Panc1 (cell line): ENCODE measurements around the gene HTR3E. TPM values are rescaled to one million over a fixed set of nuclear protein-coding genes. Genes with fewer than 3 reads are reported as not detected.

Experiments used
- ATAC-seq: fragments of 200-7000 bp; cut with Tn5 transposase; 2 replicates; pipeline ENCODE4 v1.9.1; 2020; ENCODE audit warnings: mild to moderate bottlenecking, moderate library complexity
- BruUV-seq: library from RNA; stranded (reverse); fragments of 400-500 nt; replicated peaks from 2 replicates; lab custom pipeline; 2021; lab: Mats Ljungman, UMichigan
- CTCF ChIA-PET: fragments of 300-600 bp; sonication (Branson Sonifier 250); formaldehyde crosslinking; loops from one replicate; lab custom pipeline; 2022; ENCODE audit warnings: antibody characterized with exemption; lab: Charles Lee
- POLR2A ChIA-PET: fragments of 300-600 bp; sonication (Branson Sonifier 250); formaldehyde crosslinking; loops from one replicate; lab custom pipeline; 2022; ENCODE audit warnings: antibody characterized with exemption; lab: Charles Lee
- DNase-seq: peaks from one replicate; pipeline ENCODE4 v3.0.0-alpha.2; 2010; ENCODE audit warnings: low read depth, low spot score
- H3K27ac ChIP-seq: 2 replicates; pipeline ENCODE4 v1.5.1; 2011; ENCODE audit warnings: mild to moderate bottlenecking, low read length, inconsistent platforms
- H3K27me3 ChIP-seq: fragments of 200-500 bp; sonication (Bioruptor generic); 2 replicates; pipeline ENCODE4 v1.6.0; 2014; ENCODE audit warnings: low read length, inconsistent platforms; ENCODE audit not compliant: control insufficient read depth, insufficient read depth
- H3K36me3 ChIP-seq: fragments of 200-500 bp; sonication (Bioruptor generic); 2 replicates; pipeline ENCODE4 v1.5.1; 2014; ENCODE audit warnings: inconsistent platforms, mild to moderate bottlenecking, low read length, moderate library complexity; ENCODE audit not compliant: control insufficient read depth, insufficient read depth
- H3K4me1 ChIP-seq: 2 replicates; pipeline ENCODE4 v1.5.1; 2011; ENCODE audit warnings: inconsistent platforms, mild to moderate bottlenecking, low read length, moderate library complexity; ENCODE audit not compliant: control insufficient read depth, insufficient read depth
- H3K4me3 ChIP-seq, 2 experiments: 2 replicates each; pipeline ENCODE4 v1.5.1; 2011 to 2012; ENCODE audit warnings: low read depth in 2 of 2, low read length in 2 of 2, mild to moderate bottlenecking in 2 of 2, inconsistent platforms in 1 of 2, moderate library complexity in 1 of 2
- H3K9me3 ChIP-seq: fragments of 200-500 bp; sonication (Bioruptor generic); 2 replicates; pipeline ENCODE4 v1.5.1; 2014; ENCODE audit warnings: low read depth, mild to moderate bottlenecking, inconsistent platforms, low read length, moderate library complexity; ENCODE audit not compliant: control insufficient read depth, insufficient read depth
- CTCF ChIP-seq: fragments of 450-650 bp; IDR thresholded peaks from 2 replicates; pipeline ENCODE4 v1.5.1; 2017; ENCODE audit warnings: mild to moderate bottlenecking
- POLR2AphosphoS5 ChIP-seq: IDR thresholded peaks from 2 replicates; pipeline ENCODE4 v1.6.1; 2012; ENCODE audit warnings: mild to moderate bottlenecking, low read depth, low read length, moderate library complexity
- REST ChIP-seq, 2 experiments: IDR thresholded peaks; 2 replicates each; pipeline ENCODE4 v1.6.1; 2011 to 2012; ENCODE audit warnings: low read depth in 2 of 2, control low read depth in 1 of 2, low read length in 1 of 2, mild to moderate bottlenecking in 1 of 2, moderate library complexity in 1 of 2; ENCODE audit not compliant: insufficient read depth in 1 of 2
- SIN3A ChIP-seq: IDR thresholded peaks from 2 replicates; pipeline ENCODE4 v1.6.1; 2012; ENCODE audit warnings: low read depth, mild to moderate bottlenecking, low read length, moderate library complexity, borderline replicate concordance; ENCODE audit not compliant: insufficient read depth
- TCF7L2 ChIP-seq: IDR thresholded peaks from 2 replicates; pipeline ENCODE4 v1.6.1; 2011; ENCODE audit warnings: mild to moderate bottlenecking, low read depth, low read length, inconsistent platforms
- in situ Hi-C: cut with HindIII; loops from 2 replicates; pipeline ENCODE4 v1.10.0; 2016; ENCODE audit warnings: low sequenced_read_pairs, low pct_unique_long_range_greater_than_20kb
- intact Hi-C: fragments of 100-400 bp; cut with micrococcal nuclease; formaldehyde crosslinking; loops from one replicate; pipeline ENCODE4 v1.10.0; 2022; ENCODE audit not compliant: unreplicated experiment
- total RNA-seq: library from RNA; stranded (reverse); gene quantifications from one replicate; pipeline ENCODE4 v1.2.1, GENCODE V29; 2021; ENCODE audit not compliant: unreplicated experiment

The HTR3E gene
- total RNA-seq, 1 experiment from 2014 or later: not detected

- no peak overlapping the region for H3K27ac ChIP-seq
- no peaks in the 10 kb centered on the region for H3K36me3 ChIP-seq
- intact Hi-C loops (no loop called here), in situ Hi-C loops (no loop called here)
- H3K4me1 ChIP-seq: no peaks in the 10 kb centered on the region
- BruUV-seq: no TSS peak
- POLR2A ChIA-PET: interaction anchor here (0.6 kb wide), 1 partner anchor 51 kb away, joined by 3 read pairs; no protein-coding TSS in a partner anchor
- H3K9me3 ChIP-seq: no peaks in the 10 kb centered on the region
- DNase-seq: no peak
- no peak for TF ChIP-seq CTCF
- no peak for TF ChIP-seq POLR2AphosphoS5
- no peak for TF ChIP-seq REST (IDR thresholded peaks at IDR 0.05; ENCODE audit: insufficient read depth in 1 of 2, low read depth in 2 of 2, low read length in 1 of 2)
- no peak for TF ChIP-seq SIN3A
- TF ChIP-seq TCF7L2: no peak
- CTCF ChIA-PET: no interaction called here
- no peak overlapping the region for H3K4me3 ChIP-seq
- 0 out of 2 replicates have a peak, but pooled peaks cover 3% of the 10 kb centered on the region for H3K27me3 ChIP-seq
- ATAC-seq: no peak
These were observed 46.5 kb upstream of the HTR3E start for GRCh38 chr3:184050217-184050847.

GRCh38 chr3:184052767-184053166 lies 44.1 kb upstream of the HTR3E start, which contains the start of gene HTR3C:
HTR3C (plus strand) TSS chr3:184053047; CDS start chr3:184053081, 34 bp downstream.
- in situ Hi-C loops: no loop called here
- ATAC-seq (0 out of 2 replicates have a peak, but pooled peaks have one; percentile 13), DNase-seq (no peak)
- POLR2A ChIA-PET: no interaction called here
- TF ChIP-seq CTCF (no peak), REST (IDR thresholded peaks at IDR 0.05; ENCODE audit: insufficient read depth in 1 of 2, low read depth in 2 of 2, low read length in 1 of 2) (no peak), POLR2AphosphoS5 (no peak), SIN3A (no peak), TCF7L2 (no peak)
- H3K27ac ChIP-seq: no peak within 1 kb of the TSS
- H3K9me3 ChIP-seq: no peaks in the 10 kb centered on the region
- BruUV-seq: no TSS peak
- CTCF ChIA-PET: no interaction called here
- no peaks in the 10 kb centered on the region for H3K4me1 ChIP-seq
- H3K36me3 ChIP-seq: no peaks in the 10 kb centered on the region
- 0 out of 2 replicates have a peak, but pooled peaks cover 3% of the 10 kb centered on the region for H3K27me3 ChIP-seq
- H3K4me3 ChIP-seq: 0 out of 4 replicates have a peak within 1 kb of the TSS, but pooled peaks of 1 of the 2 experiments have one; percentile 6
- intact Hi-C loops: no loop called here
